ENCODE measurements around the gene CNKSR3.
A peak's percentile ranks its signal among the peaks of the same experiment; 100 is the strongest.

CNKSR3 gene

GRCh38 chr6:154433477-154434241 is 76.8 kb downstream of the CNKSR3 start:
- TF ChIP-seq CTCF (conservative IDR thresholded peaks at IDR 0.05; ENCODE audit: low read length) = no peak
- H3K4me3 ChIP-seq (ENCODE audit: low read length) = no peak overlapping the region
- DNase-seq (ENCODE audit: low read depth) = peak; percentile 50

- no peak for TF ChIP-seq CTCF (conservative IDR thresholded peaks at IDR 0.05; ENCODE audit: low read length)
- no peak for DNase-seq (ENCODE audit: low read depth)
- no peak overlapping the region for H3K4me3 ChIP-seq (ENCODE audit: low read length)
Measured at GRCh38 chr6:154432533-154433476, 77.7 kb downstream of the CNKSR3 start.

GRCh38 chr6:154430481-154430919 is 80.0 kb downstream of the CNKSR3 start:
- H3K4me3 ChIP-seq (ENCODE audit: low read length) = no peak overlapping the region
- no peak for TF ChIP-seq CTCF (conservative IDR thresholded peaks at IDR 0.05; ENCODE audit: low read length)
- no peak for DNase-seq (ENCODE audit: low read depth)

GRCh38 chr6:154429711-154430110 is 80.8 kb downstream of the CNKSR3 start:
- DNase-seq (ENCODE audit: low read depth) = no peak
- H3K4me3 ChIP-seq (ENCODE audit: low read length) = no peak overlapping the region
- no peak for TF ChIP-seq CTCF (conservative IDR thresholded peaks at IDR 0.05; ENCODE audit: low read length)

- H3K4me3 ChIP-seq (ENCODE audit: low read length) = no peak overlapping the region
- no peak for DNase-seq (ENCODE audit: low read depth)
- no peak for TF ChIP-seq CTCF (conservative IDR thresholded peaks at IDR 0.05; ENCODE audit: low read length)
Measured at GRCh38 chr6:154428897-154429296, 81.6 kb downstream of the CNKSR3 start.

GRCh38 chr6:154427446-154427845 is 83.0 kb downstream of the CNKSR3 start:
- no peak for DNase-seq (ENCODE audit: low read depth)
- no peak overlapping the region for H3K4me3 ChIP-seq (ENCODE audit: low read length)
- no peak for TF ChIP-seq CTCF (conservative IDR thresholded peaks at IDR 0.05; ENCODE audit: low read length)

All from AG10803 (cell line).